CD14-positive monocyte (primary cell): ENCODE data around the gene BHLHE23. TPM values are rescaled to one million over a fixed set of nuclear protein-coding genes. Genes with fewer than 3 reads are reported as not detected.

Source experiments
- DNase-seq, 3 donors: peaks; one replicate each; pipeline ENCODE4 v3.0.0-alpha.2; 2011 to 2022
- H2AFZ ChIP-seq: 2 replicates; pipeline ENCODE4 v1.6.0; 2012; ENCODE audit warnings: mild to moderate bottlenecking, low read depth, low read length, inconsistent platforms; ENCODE audit not compliant: insufficient read depth, poor library complexity, severe bottlenecking
- H3K27ac ChIP-seq, 2 donors: 1 replicate in 1 of 2; 2 replicates in 1 of 2; pipeline ENCODE4 v1.5.1; 2012 to 2013; ENCODE audit warnings: low read length in 2 of 2, control low read depth in 1 of 2, inconsistent platforms in 1 of 2, low read depth in 1 of 2, mild to moderate bottlenecking in 1 of 2
- H3K27me3 ChIP-seq, 2 donors: one replicate each; pipeline versions ENCODE4 v1.6.0 to v1.6.1; 2011 to 2013; ENCODE audit warnings: low read length in 2 of 2; ENCODE audit not compliant: control insufficient read depth in 2 of 2, insufficient read depth in 2 of 2
- H3K36me3 ChIP-seq, 2 donors: replicated peaks in 1 of 2; 1 replicate in 1 of 2; 2 replicates in 1 of 2; pipeline versions ENCODE4 v1.5.1 to v1.6.1; 2012 to 2013; ENCODE audit warnings: low read length in 2 of 2, control low read depth in 1 of 2, inconsistent platforms in 1 of 2, mild to moderate bottlenecking in 1 of 2; ENCODE audit not compliant: insufficient read depth in 2 of 2, control insufficient read depth in 1 of 2
- H3K4me1 ChIP-seq, 2 donors: 1 replicate in 1 of 2; 2 replicates in 1 of 2; pipeline versions ENCODE4 v1.5.1 to v1.6.1; 2012 to 2013; ENCODE audit warnings: low read length in 2 of 2, control low read depth in 1 of 2, inconsistent platforms in 1 of 2, mild to moderate bottlenecking in 1 of 2, moderate library complexity in 1 of 2; ENCODE audit not compliant: insufficient read depth in 2 of 2, control insufficient read depth in 1 of 2
- H3K4me2 ChIP-seq: replicated peaks from 2 replicates; pipeline ENCODE3; 2012; ENCODE audit warnings: low read length, moderate library complexity, mild to moderate bottlenecking; ENCODE audit not compliant: poor library complexity, severe bottlenecking; ENCODE audit errors: extremely low read depth
- H3K4me3 ChIP-seq, 3 experiments: fragments of 200-600 bp in 1 of 3; sonication (generic) in 1 of 3; replicated peaks in 1 of 3; 1 replicate in 2 of 3; 2 replicates in 1 of 3; pipeline ENCODE4 v1.5.1; 2011 to 2013; ENCODE audit warnings: low read length in 3 of 3, mild to moderate bottlenecking in 3 of 3, control low read depth in 2 of 3, low read depth in 2 of 3, inconsistent platforms in 1 of 3, moderate library complexity in 1 of 3
- H3K79me2 ChIP-seq: 2 replicates; pipeline ENCODE4 v1.6.0; 2012; ENCODE audit warnings: mild to moderate bottlenecking, control low read depth, inconsistent platforms, low read length, moderate library complexity; ENCODE audit not compliant: insufficient read depth
- H3K9ac ChIP-seq: 2 replicates; pipeline ENCODE4 v1.6.0; 2017; ENCODE audit warnings: low read length, mild to moderate bottlenecking; ENCODE audit not compliant: insufficient read depth, poor library complexity, severe bottlenecking
- H3K9me3 ChIP-seq, 2 donors: replicated peaks in 1 of 2; 1 replicate in 1 of 2; 2 replicates in 1 of 2; pipeline versions ENCODE4 v1.5.1 to v1.6.1; 2012 to 2013; ENCODE audit warnings: low read length in 2 of 2, control low read depth in 1 of 2; ENCODE audit not compliant: control insufficient read depth in 1 of 2, insufficient read depth in 1 of 2
- H4K20me1 ChIP-seq: 2 replicates; pipeline ENCODE4 v1.6.0; 2012; ENCODE audit warnings: mild to moderate bottlenecking, low read length, control low read depth, moderate library complexity; ENCODE audit not compliant: insufficient read depth
- H3K27ac Mint-ChIP-seq, 7 donors: one replicate each; pipeline ENCODE4 v1.8.0; 2020; ENCODE audit warnings: mild to moderate bottlenecking in 7 of 7, mixed read lengths in 7 of 7, moderate library complexity in 6 of 7, inconsistent platforms in 2 of 7
- H3K27me3 Mint-ChIP-seq, 3 donors: one replicate each; pipeline ENCODE4 v1.8.0; 2021 to 2022; ENCODE audit warnings: low read depth in 3 of 3, mild to moderate bottlenecking in 3 of 3, mixed read lengths in 3 of 3, moderate library complexity in 3 of 3, inconsistent platforms in 1 of 3
- H3K36me3 Mint-ChIP-seq, 2 donors: one replicate each; pipeline ENCODE4 v1.8.0; 2020; ENCODE audit warnings: mixed read lengths in 2 of 2, inconsistent platforms in 1 of 2, mild to moderate bottlenecking in 1 of 2
- H3K4me1 Mint-ChIP-seq: one replicate; pipeline ENCODE4 v1.8.0; 2020; ENCODE audit warnings: mild to moderate bottlenecking, mixed read lengths
- H3K4me3 Mint-ChIP-seq, 2 donors: one replicate each; pipeline ENCODE4 v1.8.0; 2020; ENCODE audit warnings: mild to moderate bottlenecking in 2 of 2, mixed read lengths in 2 of 2, moderate library complexity in 1 of 2
- H3K9me3 Mint-ChIP-seq, 7 donors: one replicate each; pipeline ENCODE4 v1.8.0; 2020 to 2022; ENCODE audit warnings: mixed read lengths in 7 of 7, mild to moderate bottlenecking in 6 of 7, moderate library complexity in 6 of 7, inconsistent platforms in 2 of 7
- CTCF ChIP-seq: fragments of 200-600 bp; IDR thresholded peaks from one replicate; pipeline ENCODE4 v1.8.0; 2022; ENCODE audit warnings: antibody characterized with exemption, mild to moderate bottlenecking
- WGBS: methylation state at CpG from one replicate; pipeline ENCODE4 v1.1.5; 2013; ENCODE audit warnings: missing lambda C conversion rate; ENCODE audit not compliant: insufficient coverage; 5-methylcytosine and 5-hydroxymethylcytosine counted together
- intact Hi-C, 2 donors: fragments of 100-400 bp; cut with micrococcal nuclease; formaldehyde crosslinking; loops; one replicate each; pipeline versions ENCODE4 v1.15.0 to v1.15.1; 2023
- polyA plus RNA-seq, 3 donors: library from polyadenylated mRNA; depleted of rRNA in 1 of 3; unstranded in 2 of 3; stranded (reverse) in 1 of 3; fragments of 300-500 nt in 2 of 3; fragments of >200 nt in 1 of 3; fragmentation: Illumina TruSeq in 2 of 3; gene quantifications; 1 replicate in 2 of 3; 2 replicates in 1 of 3; pipeline ENCODE4 v1.2.3, GENCODE V29; 2012 to 2021

BHLHE23 gene
- polyA plus RNA-seq, 3 donors, result not detected

- Mint-ChIP-seq H3K27me3 (peaks cover 51 to 96% (median 64%) of the 10 kb centered on the region in 3 donors), H3K4me3 (peak overlapping the region in 1 of 2 donors; percentile 63), H3K4me1 (peaks cover 9% of the 10 kb centered on the region), H3K36me3 (no peaks in the 10 kb centered on the region), H3K9me3 (peaks cover 0 to 12% (median 0%) of the 10 kb centered on the region in 7 donors), H3K27ac (no peak overlapping the region)
- Histone ChIP-seq H3K79me2 (no peaks in the 10 kb centered on the region), H3K4me1 (peaks cover 0 to 5% of the 10 kb centered on the region in 2 donors), H3K4me2 (no peak overlapping the region), H3K4me3 (no peak overlapping the region), H3K9me3 (no peaks in the 10 kb centered on the region), H4K20me1 (no peaks in the 10 kb centered on the region), H3K27me3 (peaks cover 0 to 54% of the 10 kb centered on the region in 2 donors), H3K36me3 (no peaks in the 10 kb centered on the region), H3K9ac (no peak overlapping the region), H2AFZ (no peak overlapping the region), H3K27ac (no peak overlapping the region)
- TF ChIP-seq CTCF, result no peak
- intact Hi-C loops, result no loop called here
- no peak for DNase-seq
- WGBS, result 37% methylated on average over 8 of the region's 22 CpGs
Measured at GRCh38 chr20:63028461-63028921, 21.7 kb upstream of the BHLHE23 start.

GRCh38 chr20:63027922-63028389 is 21.2 kb upstream of the BHLHE23 start:
- no peak overlapping the region for H3K4me3 ChIP-seq
- Mint-ChIP-seq H3K36me3 (no peaks in the 10 kb centered on the region), H3K4me3 (peak overlapping the region in 1 of 2 donors; percentile 71), H3K27ac (no peak overlapping the region), H3K9me3 (peaks cover 0 to 11% (median 0%) of the 10 kb centered on the region in 7 donors), H3K27me3 (peaks cover 51 to 96% (median 64%) of the 10 kb centered on the region in 3 donors), H3K4me1 (peaks cover 4% of the 10 kb centered on the region)
- no peak overlapping the region for H3K27ac ChIP-seq
- no peak for TF ChIP-seq CTCF
- DNase-seq, result no peak
- H3K79me2 ChIP-seq, result no peaks in the 10 kb centered on the region
- H3K36me3 ChIP-seq, result no peaks in the 10 kb centered on the region
- WGBS, result 10% methylated on average over 13 of the region's 23 CpGs
- no peaks in the 10 kb centered on the region for H3K9me3 ChIP-seq
- H4K20me1 ChIP-seq, result no peaks in the 10 kb centered on the region
- no peak overlapping the region for H3K4me2 ChIP-seq
- peaks cover 0 to 49% of the 10 kb centered on the region in 2 donors for H3K27me3 ChIP-seq
- peaks cover 0 to under 1% of the 10 kb centered on the region in 2 donors for H3K4me1 ChIP-seq
- no peak overlapping the region for H2AFZ ChIP-seq
- H3K9ac ChIP-seq, result no peak overlapping the region
- intact Hi-C loops, result no loop called here
